ENCODE results near the gene HNRNPCL1. TPM values are rescaled to one million over a fixed set of nuclear protein-coding genes. Genes with fewer than 3 reads are reported as not detected.

Gene HNRNPCL1
- total RNA-seq, 1 donor, result not detected

Other genes starting within 250 kb of the HNRNPCL1 start
- 80.4 TPM for gene DHRS3, start 230.5 kb downstream of the HNRNPCL1 start, total RNA-seq
- not detected for gene AADACL4, start 204.6 kb downstream of the HNRNPCL1 start, total RNA-seq
- gene AADACL3, start 132.6 kb downstream of the HNRNPCL1 start, total RNA-seq, result not detected
- not detected for gene CFAP107, start 102.5 kb downstream of the HNRNPCL1 start, total RNA-seq
- not detected for gene PRAMEF12, start 75.0 kb downstream of the HNRNPCL1 start, total RNA-seq
- gene PRAMEF1, start 57.3 kb downstream of the HNRNPCL1 start, total RNA-seq, result not detected
- not detected for gene PRAMEF11, start 17.3 kb downstream of the HNRNPCL1 start, total RNA-seq
- gene PRAMEF2, start 8.4 kb upstream of the HNRNPCL1 start, total RNA-seq, result 0.10 TPM
- gene PRAMEF4, start 37.5 kb upstream of the HNRNPCL1 start, total RNA-seq, result not detected
- not detected for gene PRAMEF10, start 49.5 kb upstream of the HNRNPCL1 start, total RNA-seq
- not detected for gene PRAMEF7, start 67.9 kb upstream of the HNRNPCL1 start, total RNA-seq
- not detected for gene PRAMEF6, start 98.9 kb upstream of the HNRNPCL1 start, total RNA-seq
- not detected for gene PRAMEF27, start 207.9 kb upstream of the HNRNPCL1 start, total RNA-seq
- not detected for gene HNRNPCL3, start 212.0 kb upstream of the HNRNPCL1 start, total RNA-seq
- not detected for gene PRAMEF25, start 222.1 kb upstream of the HNRNPCL1 start, total RNA-seq